ENCODE results near the gene PROSER2.

The PROSER2 gene

GRCh38 chr10:11869743-11870460 is 46.7 kb downstream of the PROSER2 start:
- DNase-seq: no peak

- no peak for DNase-seq
Observed at GRCh38 chr10:11870461-11870780, 47.3 kb downstream of the PROSER2 start.

- no peak for DNase-seq
Observed at GRCh38 chr10:11870900-11871400, 47.8 kb downstream of the PROSER2 start.

- no peak for DNase-seq
Observed at GRCh38 chr10:11871466-11871865, 48.3 kb downstream of the PROSER2 start.

- DNase-seq: peak; percentile 79
Observed at GRCh38 chr10:11874568-11875493, 51.7 kb downstream of the PROSER2 start.

GRCh38 chr10:11875494-11876281 is 52.5 kb downstream of the PROSER2 start:
- DNase-seq: no peak

GRCh38 chr10:11876324-11876723 is 53.2 kb downstream of the PROSER2 start:
- DNase-seq: no peak

GRCh38 chr10:11876805-11877590 is 53.8 kb downstream of the PROSER2 start:
- no peak for DNase-seq

- no peak for DNase-seq
Observed at GRCh38 chr10:11877591-11877905, 54.4 kb downstream of the PROSER2 start.

GRCh38 chr10:11878776-11879175 is 55.6 kb downstream of the PROSER2 start:
- no peak for DNase-seq

- DNase-seq: no peak
Observed at GRCh38 chr10:11879387-11880094, 56.4 kb downstream of the PROSER2 start.

- DNase-seq: no peak
Observed at GRCh38 chr10:11880151-11881029, 57.2 kb downstream of the PROSER2 start.

- no peak for DNase-seq
Observed at GRCh38 chr10:11881030-11881476, 57.9 kb downstream of the PROSER2 start.

- no peak for DNase-seq
Observed at GRCh38 chr10:11881477-11882417, 58.6 kb downstream of the PROSER2 start.

- no peak for DNase-seq
Observed at GRCh38 chr10:11882646-11883375, 59.7 kb downstream of the PROSER2 start.

GRCh38 chr10:11884706-11885423 is 61.7 kb downstream of the PROSER2 start:
- no peak for DNase-seq

GRCh38 chr10:11885437-11886137 is 62.4 kb downstream of the PROSER2 start:
- DNase-seq: no peak

GRCh38 chr10:11886138-11886474 is 63.0 kb downstream of the PROSER2 start:
- DNase-seq: no peak

Data from activated CD8-positive, alpha-beta memory T cell treated with anti-CD3 and anti-CD28 coated beads, Interleukin-2, amount 50 U/mL, for 48 hours (primary cell).